ENCODE data around the gene HTR3C.
"Not testable (repeated sequence)": the region's sequence is repeated elsewhere in the genome, so short reads cannot be mapped to it uniquely, and the experiment has no call there.

The HTR3C gene

GRCh38 chr3:184017672-184018423 lies 35.0 kb upstream of the HTR3C start, which contains the start of gene ABCC5:
ABCC5 (minus strand) TSS chr3:184017884; CDS start chr3:184014392, 3,492 bp downstream.
- H3K27ac Mint-ChIP-seq, result peak within 1 kb of the TSS; percentile 86 to 98 (median 96)
- no peaks in the 10 kb centered on the region for H3K9me3 Mint-ChIP-seq
- peaks cover 35% of the 10 kb centered on the region for H3K4me1 Mint-ChIP-seq
- peak within 1 kb of the TSS; percentile 100 for H3K4me3 Mint-ChIP-seq
- peaks cover 17% of the 10 kb centered on the region for H3K36me3 Mint-ChIP-seq (ENCODE audit: low read depth)
- peak; percentile 39 to 69 (median 62) for TF ChIP-seq CTCF (IDR thresholded peaks at IDR 0.05; ENCODE audit: unreplicated experiment in 3 of 3)
- H3K27me3 Mint-ChIP-seq (ENCODE audit: low read depth), result peaks cover 4% of the 10 kb centered on the region

- H3K27ac Mint-ChIP-seq, result peak overlapping the region; percentile 86 to 98 (median 96)
- H3K4me3 Mint-ChIP-seq, result peak overlapping the region; percentile 100
- peaks cover 4% of the 10 kb centered on the region for H3K27me3 Mint-ChIP-seq (ENCODE audit: low read depth)
- peaks cover 35% of the 10 kb centered on the region for H3K4me1 Mint-ChIP-seq
- TF ChIP-seq CTCF (IDR thresholded peaks at IDR 0.05; ENCODE audit: unreplicated experiment in 3 of 3), result no peak
- H3K9me3 Mint-ChIP-seq, result no peaks in the 10 kb centered on the region
- H3K36me3 Mint-ChIP-seq (ENCODE audit: low read depth), result peaks cover 14% of the 10 kb centered on the region
Observed at GRCh38 chr3:184018424-184018973, 34.3 kb upstream of the HTR3C start.

- Mint-ChIP-seq H3K4me1 (peaks cover 11% of the 10 kb centered on the region), H3K27me3 (ENCODE audit: low read depth) (peaks cover 11% of the 10 kb centered on the region), H3K27ac (no peak overlapping the region), H3K4me3 (no peak overlapping the region), H3K36me3 (ENCODE audit: low read depth) (no peaks in the 10 kb centered on the region), H3K9me3 (no peaks in the 10 kb centered on the region)
- TF ChIP-seq CTCF (IDR thresholded peaks at IDR 0.05; ENCODE audit: unreplicated experiment in 3 of 3), result no peak
Observed at GRCh38 chr3:184022323-184022722, 30.5 kb upstream of the HTR3C start.

GRCh38 chr3:184025256-184025655 lies 27.6 kb upstream of the HTR3C start:
- H3K36me3 Mint-ChIP-seq (ENCODE audit: low read depth), result not testable (repeated sequence)

GRCh38 chr3:184028275-184028890 lies 24.5 kb upstream of the HTR3C start:
- not testable (repeated sequence) for H3K4me3 Mint-ChIP-seq; H3K27me3 Mint-ChIP-seq (ENCODE audit: low read depth); H3K4me1 Mint-ChIP-seq; H3K27ac Mint-ChIP-seq; H3K9me3 Mint-ChIP-seq; H3K36me3 Mint-ChIP-seq (ENCODE audit: low read depth)

More at GRCh38 chr3:184025256-184025655, 27.6 kb upstream of the HTR3C start:
- not testable (repeated sequence) for H3K27me3 Mint-ChIP-seq (ENCODE audit: low read depth); H3K4me3 Mint-ChIP-seq; H3K27ac Mint-ChIP-seq; H3K4me1 Mint-ChIP-seq; H3K9me3 Mint-ChIP-seq

- no peaks in the 10 kb centered on the region for H3K4me1 Mint-ChIP-seq
- no peaks in the 10 kb centered on the region for H3K36me3 Mint-ChIP-seq (ENCODE audit: low read depth)
- TF ChIP-seq CTCF (IDR thresholded peaks at IDR 0.05; ENCODE audit: unreplicated experiment in 3 of 3), result no peak
- no peak overlapping the region for H3K4me3 Mint-ChIP-seq
- H3K9me3 Mint-ChIP-seq, result no peaks in the 10 kb centered on the region
- H3K27ac Mint-ChIP-seq, result no peak overlapping the region
- H3K27me3 Mint-ChIP-seq (ENCODE audit: low read depth), result peaks cover 7% of the 10 kb centered on the region
Observed at GRCh38 chr3:184029443-184029842, 23.4 kb upstream of the HTR3C start.

Data from nephron (organoid).